Limb (tissue), 2 donors: Measurements from ENCODE around the gene CLCN1.

Experiments used
- DNase-seq, 2 donors: peaks; one replicate each; pipeline ENCODE4 v3.0.0-alpha.2; 2016; ENCODE audit errors: extremely low spot score in 2 of 2

Gene CLCN1

DNA sequence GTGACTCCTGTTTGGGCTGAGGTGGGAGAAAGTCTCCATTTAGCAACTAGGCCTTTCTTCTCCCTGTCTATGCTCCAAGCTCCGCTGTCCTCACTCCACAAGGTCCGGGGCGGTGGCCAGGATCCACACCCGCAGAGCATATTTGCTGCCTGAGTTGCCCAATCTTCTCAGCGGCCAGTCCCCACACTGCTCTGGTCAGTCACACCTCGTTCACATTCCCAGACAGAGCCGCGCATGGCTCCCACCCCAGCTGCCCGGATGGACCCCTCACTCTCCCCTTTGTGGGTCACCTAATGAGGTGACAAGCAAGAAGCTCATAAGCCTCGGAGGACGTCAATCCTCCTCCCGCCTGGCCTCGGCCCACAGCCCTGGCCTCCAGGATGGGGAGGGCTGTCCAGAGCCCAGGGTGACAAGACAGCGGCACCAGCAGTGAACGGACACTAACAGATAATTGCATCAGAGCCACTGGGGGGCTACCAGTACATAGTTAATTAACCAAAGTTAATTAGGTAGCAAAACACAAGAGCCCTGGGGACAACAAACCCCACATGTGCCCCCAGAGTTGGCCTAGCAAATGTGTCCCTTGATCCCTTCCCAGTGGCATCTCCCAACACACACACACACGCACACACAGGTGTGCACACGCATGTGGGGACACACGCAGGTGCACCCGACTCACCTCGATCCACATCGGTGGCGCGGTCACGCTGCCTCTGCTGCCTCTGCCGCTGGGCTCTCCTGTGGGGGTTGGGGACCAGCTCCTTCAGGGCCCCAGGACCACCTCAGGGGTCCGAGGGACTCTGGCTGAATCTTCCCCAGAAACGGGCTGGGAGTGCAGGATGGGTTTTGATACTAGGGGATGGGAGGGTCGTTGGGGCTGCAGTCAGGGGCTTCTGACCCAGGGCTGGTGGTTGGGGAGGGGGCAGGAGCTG lies 81.0 kb downstream of the CLCN1 start:
- DNase-seq = no peak

DNA sequence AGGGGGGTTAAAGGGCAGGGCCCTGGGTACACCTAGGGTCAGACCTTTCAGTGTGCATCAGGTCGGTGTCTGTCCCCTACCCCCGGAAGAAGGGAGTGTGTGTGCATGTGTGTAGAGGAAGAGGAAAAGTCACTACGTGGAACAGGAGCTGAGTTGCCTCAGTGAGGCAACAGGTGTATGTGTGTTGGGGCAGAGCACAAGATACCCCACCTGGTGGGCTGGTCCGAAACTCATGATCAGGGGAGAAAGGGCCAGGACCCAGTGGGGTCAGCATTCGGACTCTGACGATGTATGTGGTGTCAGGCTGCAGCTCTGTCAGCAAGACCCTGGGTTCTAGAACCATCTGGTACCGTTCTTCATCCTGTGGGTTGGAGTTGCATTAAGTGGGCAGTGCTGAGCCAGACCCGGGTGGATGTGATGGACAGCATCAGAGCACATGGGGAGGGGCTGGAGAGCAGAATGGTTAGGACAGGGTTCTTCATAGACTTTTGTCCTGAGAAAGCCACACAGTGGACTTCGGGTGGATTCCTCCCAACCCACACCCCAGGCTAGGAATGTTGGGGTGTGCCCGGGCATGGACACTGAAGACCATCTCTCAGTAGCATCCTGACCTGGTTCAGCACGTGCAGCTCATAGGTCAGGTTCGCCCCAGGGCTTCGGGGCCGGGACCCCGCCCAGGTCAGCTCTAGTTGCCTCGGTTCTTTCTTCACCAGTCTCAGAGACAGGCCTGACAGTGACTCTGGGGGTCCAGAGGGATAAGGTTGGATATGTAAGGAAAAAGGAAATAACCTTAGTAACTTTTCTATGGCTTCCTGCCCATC lies 82.0 kb downstream of the CLCN1 start:
- DNase-seq = no peak

DNA sequence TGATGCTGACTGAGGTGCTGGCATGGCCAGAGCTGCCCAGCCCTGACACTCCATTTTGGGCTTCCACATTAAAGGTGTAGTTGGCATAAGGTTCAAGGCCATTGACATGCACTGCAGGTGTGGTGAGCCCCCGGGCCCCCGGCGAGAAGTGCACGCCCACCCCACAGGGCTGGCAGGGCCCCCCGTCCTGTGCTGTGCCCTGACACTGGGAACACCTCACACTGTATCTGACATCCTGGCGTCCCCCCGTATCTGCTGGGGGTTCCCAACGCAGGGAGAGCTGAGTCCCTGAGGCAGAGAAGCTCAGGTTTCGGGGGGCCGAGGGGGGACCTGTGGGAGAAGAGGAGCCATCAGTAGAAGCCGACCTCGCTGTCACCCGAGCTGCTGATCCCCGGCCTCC lies 82.7 kb downstream of the CLCN1 start:
- DNase-seq = no peak

DNA sequence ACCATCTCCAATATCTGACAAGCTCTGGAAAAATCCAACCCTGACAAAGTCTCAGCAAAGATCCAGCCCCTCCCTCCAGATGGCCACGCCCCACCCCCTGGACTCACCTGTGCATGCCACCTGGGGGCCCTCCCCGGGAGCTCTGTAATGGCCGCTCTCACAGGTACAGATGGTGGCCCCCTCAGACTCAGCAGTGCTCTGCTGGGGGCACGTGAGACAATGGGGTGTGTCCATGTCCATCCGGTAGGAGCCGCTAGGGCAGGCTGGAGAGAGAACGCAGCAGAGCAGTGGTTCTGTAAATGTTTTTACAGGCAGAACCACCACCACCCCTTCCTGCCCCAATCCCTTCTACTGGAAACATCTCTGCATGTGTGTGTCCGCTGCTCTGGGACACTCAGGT lies 83.2 kb downstream of the CLCN1 start:
- no peak for DNase-seq

DNA sequence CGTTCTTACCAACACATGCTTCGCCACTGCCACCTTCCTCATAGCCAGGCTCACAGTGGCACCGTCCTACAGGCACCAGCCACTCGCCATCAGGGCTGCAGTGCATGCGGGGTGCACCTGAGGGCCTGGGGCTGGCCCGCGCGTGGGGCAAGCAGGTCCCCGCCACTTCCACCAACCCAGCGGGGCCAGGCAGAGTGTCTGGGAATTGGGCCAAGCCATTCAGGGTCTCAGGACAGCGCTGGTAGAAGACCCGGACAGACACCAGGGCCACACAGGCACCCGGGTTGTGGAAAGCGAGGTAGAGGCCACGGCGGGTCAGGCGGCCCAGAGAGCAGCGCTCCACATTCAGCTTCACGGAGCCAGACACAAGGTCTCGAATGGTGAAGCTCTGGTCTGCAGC lies 83.7 kb downstream of the CLCN1 start:
- DNase-seq = no peak

DNA sequence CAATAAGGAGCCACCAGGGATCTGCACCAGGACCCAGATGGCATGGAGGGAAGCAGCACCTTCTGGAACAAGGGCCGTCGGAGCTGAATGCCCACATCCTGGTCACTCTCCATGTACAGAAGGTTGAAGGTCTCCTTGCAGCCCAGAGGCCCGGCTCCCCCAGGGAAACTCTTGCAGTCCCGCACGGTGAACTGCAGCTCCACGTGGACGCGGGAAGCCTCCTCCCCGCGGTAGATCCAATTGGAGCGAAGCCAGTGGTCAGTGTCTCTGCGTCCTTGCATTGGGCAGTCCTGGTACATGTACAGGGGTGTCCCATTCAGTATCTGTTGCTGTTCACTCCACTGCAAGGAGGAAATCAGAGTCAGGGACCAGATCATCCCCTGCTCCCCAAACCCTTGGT lies 85.4 kb downstream of the CLCN1 start:
- no peak for DNase-seq
